HepG2 (cell line): ENCODE results near the gene ENDOG.

Experiments
- ATF2 ChIP-seq: sonication (generic); formaldehyde crosslinking; IDR thresholded peaks from 2 replicates; pipeline ENCODE4 v1.4.0; 2020; ENCODE audit warnings: missing genetic modification reagents
- HNRNPUL1 ChIP-seq: fragments of 200-400 bp; formaldehyde crosslinking; IDR thresholded peaks from 2 replicates; pipeline ENCODE4 v1.6.1; 2017; ENCODE audit warnings: low read depth, mild to moderate bottlenecking, low read length, moderate library complexity
- MED1 ChIP-seq: sonication (generic); formaldehyde crosslinking; IDR thresholded peaks from 2 replicates; pipeline ENCODE4 v1.4.0; 2020; ENCODE audit warnings: missing genetic modification reagents
- PHF5A ChIP-seq: IDR thresholded peaks from one replicate; pipeline ENCODE4 v1.6.1; 2018; ENCODE audit warnings: low read depth, missing genetic modification reagents; ENCODE audit not compliant: unreplicated experiment
- POLR2A ChIP-seq, 2 experiments: IDR thresholded peaks; 2 replicates each; pipeline ENCODE4 v1.6.1; 2011; ENCODE audit warnings: low read depth in 2 of 2, low read length in 2 of 2, mild to moderate bottlenecking in 1 of 2, moderate library complexity in 1 of 2; ENCODE audit not compliant: insufficient read depth in 1 of 2
- POLR2AphosphoS2 ChIP-seq: IDR thresholded peaks from 2 replicates; pipeline ENCODE4 v1.6.1; 2011; ENCODE audit warnings: low read depth, low read length, improper control_type of control experiment
- RFX5 ChIP-seq: IDR thresholded peaks from 2 replicates; pipeline ENCODE4 v1.6.1; 2011; ENCODE audit warnings: low read depth, low read length, improper control_type of control experiment
- SIN3B ChIP-seq: fragments of 150-350 bp; IDR thresholded peaks from 2 replicates; pipeline ENCODE4 v1.6.1; 2014; ENCODE audit warnings: low read length
- ZNF263 ChIP-seq: sonication (generic); formaldehyde crosslinking; IDR thresholded peaks from 2 replicates; pipeline ENCODE4 v1.4.0; 2020; ENCODE audit warnings: missing genetic modification reagents
- ZNF275 ChIP-seq: sonication (generic); formaldehyde crosslinking; IDR thresholded peaks from 2 replicates; pipeline ENCODE4 v1.8.0; 2022; ENCODE audit warnings: missing genetic modification reagents, mild to moderate bottlenecking, inconsistent platforms, borderline replicate concordance
- ZNF629 ChIP-seq: sonication (generic); formaldehyde crosslinking; conservative IDR thresholded peaks from 2 replicates; pipeline ENCODE4 v1.5.0; 2020; ENCODE audit warnings: missing genetic modification reagents
- ZSCAN30 ChIP-seq: sonication (generic); formaldehyde crosslinking; IDR thresholded peaks from 2 replicates; pipeline ENCODE4 v1.5.0; 2020; ENCODE audit warnings: mild to moderate bottlenecking, missing genetic modification reagents
- TF ChIP-seq, protein P1 (sequence below): sonication (generic); formaldehyde crosslinking; IDR thresholded peaks from one replicate; pipeline ENCODE4 v1.5.1; 2020; ENCODE audit warnings: mild to moderate bottlenecking, missing genetic modification reagents; ENCODE audit errors: not compliant biosample characterization

GRCh38 chr9:128805661-128806060 is 12.6 kb upstream of the ENDOG start:
- TF ChIP-seq RFX5 (no peak), POLR2AphosphoS2 (no peak), ZNF263 (CRISPR knock-in tag) (no peak), HNRNPUL1 (no peak), ZNF629 (CRISPR knock-in tag) (no peak), POLR2A (IDR thresholded peaks at IDR 0.05; ENCODE audit: insufficient read depth in 1 of 2, low read depth in 2 of 2, low read length in 2 of 2) (no peak), PHF5A (CRISPR knock-in tag) (no peak), MED1 (CRISPR knock-in tag) (no peak), ZNF275 (CRISPR knock-in tag) (no peak), ATF2 (CRISPR knock-in tag) (no peak), SIN3B (no peak), ZSCAN30 (CRISPR knock-in tag) (no peak)
- TF ChIP-seq, protein P1, sequence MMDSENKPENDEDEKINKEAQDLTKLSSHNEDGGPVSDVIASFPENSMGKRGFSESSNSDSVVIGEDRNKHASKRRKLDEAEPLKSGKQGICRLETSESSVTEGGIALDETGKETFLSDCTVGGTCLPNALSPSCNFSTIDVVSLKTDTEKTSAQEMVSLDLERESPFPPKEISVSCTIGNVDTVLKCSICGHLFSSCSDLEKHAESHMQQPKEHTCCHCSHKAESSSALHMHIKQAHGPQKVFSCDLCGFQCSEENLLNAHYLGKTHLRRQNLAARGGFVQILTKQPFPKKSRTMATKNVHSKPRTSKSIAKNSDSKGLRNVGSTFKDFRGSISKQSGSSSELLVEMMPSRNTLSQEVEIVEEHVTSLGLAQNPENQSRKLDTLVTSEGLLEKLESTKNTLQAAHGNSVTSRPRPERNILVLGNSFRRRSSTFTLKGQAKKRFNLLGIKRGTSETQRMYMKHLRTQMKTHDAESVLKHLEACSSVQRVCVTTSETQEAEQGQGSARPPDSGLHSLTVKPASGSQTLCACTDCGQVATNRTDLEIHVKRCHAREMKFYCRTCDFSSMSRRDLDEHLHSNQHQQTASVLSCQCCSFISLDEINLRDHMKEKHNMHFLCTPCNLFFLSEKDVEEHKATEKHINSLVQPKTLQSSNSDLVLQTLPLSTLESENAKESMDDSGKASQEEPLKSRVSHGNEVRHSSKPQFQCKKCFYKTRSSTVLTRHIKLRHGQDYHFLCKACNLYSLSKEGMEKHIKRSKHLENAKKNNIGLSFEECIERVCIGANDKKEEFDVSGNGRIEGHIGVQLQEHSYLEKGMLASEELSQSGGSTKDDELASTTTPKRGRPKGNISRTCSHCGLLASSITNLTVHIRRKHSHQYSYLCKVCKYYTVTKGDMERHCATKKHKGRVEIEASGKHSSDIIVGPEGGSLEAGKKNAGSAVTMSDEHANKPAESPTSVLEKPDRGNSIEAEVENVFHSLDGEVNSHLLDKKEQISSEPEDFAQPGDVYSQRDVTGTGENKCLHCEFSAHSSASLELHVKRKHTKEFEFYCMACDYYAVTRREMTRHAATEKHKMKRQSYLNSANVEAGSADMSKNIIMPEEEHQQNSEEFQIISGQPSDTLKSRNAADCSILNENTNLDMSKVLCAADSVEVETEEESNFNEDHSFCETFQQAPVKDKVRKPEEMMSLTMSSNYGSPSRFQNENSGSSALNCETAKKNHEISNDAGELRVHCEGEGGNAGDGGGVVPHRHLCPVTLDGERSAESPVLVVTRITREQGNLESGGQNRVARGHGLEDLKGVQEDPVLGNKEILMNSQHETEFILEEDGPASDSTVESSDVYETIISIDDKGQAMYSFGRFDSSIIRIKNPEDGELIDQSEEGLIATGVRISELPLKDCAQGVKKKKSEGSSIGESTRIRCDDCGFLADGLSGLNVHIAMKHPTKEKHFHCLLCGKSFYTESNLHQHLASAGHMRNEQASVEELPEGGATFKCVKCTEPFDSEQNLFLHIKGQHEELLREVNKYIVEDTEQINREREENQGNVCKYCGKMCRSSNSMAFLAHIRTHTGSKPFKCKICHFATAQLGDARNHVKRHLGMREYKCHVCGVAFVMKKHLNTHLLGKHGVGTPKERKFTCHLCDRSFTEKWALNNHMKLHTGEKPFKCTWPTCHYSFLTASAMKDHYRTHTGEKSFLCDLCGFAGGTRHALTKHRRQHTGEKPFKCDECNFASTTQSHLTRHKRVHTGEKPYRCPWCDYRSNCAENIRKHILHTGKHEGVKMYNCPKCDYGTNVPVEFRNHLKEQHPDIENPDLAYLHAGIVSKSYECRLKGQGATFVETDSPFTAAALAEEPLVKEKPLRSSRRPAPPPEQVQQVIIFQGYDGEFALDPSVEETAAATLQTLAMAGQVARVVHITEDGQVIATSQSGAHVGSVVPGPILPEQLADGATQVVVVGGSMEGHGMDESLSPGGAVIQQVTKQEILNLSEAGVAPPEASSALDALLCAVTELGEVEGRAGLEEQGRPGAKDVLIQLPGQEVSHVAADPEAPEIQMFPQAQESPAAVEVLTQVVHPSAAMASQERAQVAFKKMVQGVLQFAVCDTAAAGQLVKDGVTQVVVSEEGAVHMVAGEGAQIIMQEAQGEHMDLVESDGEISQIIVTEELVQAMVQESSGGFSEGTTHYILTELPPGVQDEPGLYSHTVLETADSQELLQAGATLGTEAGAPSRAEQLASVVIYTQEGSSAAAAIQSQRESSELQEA: no peak
